ENCODE data around the gene RPS16. TPM values are rescaled to one million over a fixed set of nuclear protein-coding genes. Genes with fewer than 3 reads are reported as not detected.

RPS16 gene
- total and polyA plus RNA-seq, 9 of the 15 experiments (the other 6 are each of a cell fraction or from before 2014, with no cell fraction given): 82.6 to 3,671 (median 2,204) TPM

GRCh38 chr19:39445196-39446111 lies 9.7 kb upstream of the RPS16 start, which contains the start of gene SUPT5H (continued):
- TF ChIP-seq MITF (IDR thresholded peaks at IDR 0.05) (no peak), XRCC5 (IDR thresholded peaks at IDR 0.05; ENCODE audit: low read depth, low read length) (0 out of 2 replicates have a peak, but pooled peaks have one; percentile 47), EP400 (IDR thresholded peaks at IDR 0.05) (peak; percentile 93), MLX (CRISPR knock-in tag; conservative IDR thresholded peaks at IDR 0.05) (no peak), THRAP3 (IDR thresholded peaks at IDR 0.05; ENCODE audit: borderline replicate concordance) (peak; percentile 23; the same call in 1 of the 2 replicates), POLR2B (IDR thresholded peaks at IDR 0.05; ENCODE audit: low read depth, partially characterized antibody) (peak; percentile 76), ZKSCAN1 (IDR thresholded peaks at IDR 0.05; ENCODE audit: low read depth, low read length) (no peak), CAMTA2 (CRISPR knock-in tag; conservative IDR thresholded peaks at IDR 0.05) (no peak), ADNP (tag; IDR thresholded peaks at IDR 0.05) (no peak), E2F3 (CRISPR knock-in tag; IDR thresholded peaks at IDR 0.05) (no peak), CHAMP1 (IDR thresholded peaks at IDR 0.05) (no peak), THAP12 (CRISPR knock-in tag; IDR thresholded peaks at IDR 0.05) (no peak), YY1 (IDR thresholded peaks at IDR 0.05; ENCODE audit: borderline replicate concordance in 1 of 3, control insufficient read depth in 1 of 3, extremely low read depth in 1 of 3, insufficient read depth in 3 of 3, insufficient read length in 1 of 3, insufficient replicate concordance in 2 of 3, low read depth in 1 of 3, low read length in 2 of 3) (peak; percentile 94 to 100 (median 99)), ZNF431 (CRISPR knock-in tag; IDR thresholded peaks at IDR 0.05) (no peak), CHD4 (IDR thresholded peaks at IDR 0.05; ENCODE audit: insufficient read depth, insufficient replicate concordance, low read depth, low read length, poor library complexity, severe bottlenecking) (no peak), CREB5 (CRISPR knock-in tag; IDR thresholded peaks at IDR 0.05) (no peak), RFX5 (IDR thresholded peaks at IDR 0.05; ENCODE audit: low read depth, low read length) (no peak)

Measured in K562 (cell line).